Subcutaneous adipose tissue (tissue), 4 donors: ENCODE results near the gene FRYL. TPM values are rescaled to one million over a fixed set of nuclear protein-coding genes. Genes with fewer than 3 reads are reported as not detected.

Experiments
- total RNA-seq, 4 donors: library from RNA; depleted of rRNA; stranded (reverse); fragments of >200 nt; gene quantifications; one replicate each; pipeline ENCODE4 v1.1.0, GENCODE V29; 2016
- TF ChIP-seq, protein P1 (sequence below): fragments of 450-650 bp; IDR thresholded peaks from one replicate; pipeline ENCODE4 v1.5.1; 2016; ENCODE audit warnings: low read depth, mild to moderate bottlenecking, control low read depth, antibody characterized with exemption, moderate library complexity

The FRYL gene
- total RNA-seq, 4 donors from 2014 or later, result 69.1 to 140 (median 90.0) TPM

- TF ChIP-seq, protein P1, sequence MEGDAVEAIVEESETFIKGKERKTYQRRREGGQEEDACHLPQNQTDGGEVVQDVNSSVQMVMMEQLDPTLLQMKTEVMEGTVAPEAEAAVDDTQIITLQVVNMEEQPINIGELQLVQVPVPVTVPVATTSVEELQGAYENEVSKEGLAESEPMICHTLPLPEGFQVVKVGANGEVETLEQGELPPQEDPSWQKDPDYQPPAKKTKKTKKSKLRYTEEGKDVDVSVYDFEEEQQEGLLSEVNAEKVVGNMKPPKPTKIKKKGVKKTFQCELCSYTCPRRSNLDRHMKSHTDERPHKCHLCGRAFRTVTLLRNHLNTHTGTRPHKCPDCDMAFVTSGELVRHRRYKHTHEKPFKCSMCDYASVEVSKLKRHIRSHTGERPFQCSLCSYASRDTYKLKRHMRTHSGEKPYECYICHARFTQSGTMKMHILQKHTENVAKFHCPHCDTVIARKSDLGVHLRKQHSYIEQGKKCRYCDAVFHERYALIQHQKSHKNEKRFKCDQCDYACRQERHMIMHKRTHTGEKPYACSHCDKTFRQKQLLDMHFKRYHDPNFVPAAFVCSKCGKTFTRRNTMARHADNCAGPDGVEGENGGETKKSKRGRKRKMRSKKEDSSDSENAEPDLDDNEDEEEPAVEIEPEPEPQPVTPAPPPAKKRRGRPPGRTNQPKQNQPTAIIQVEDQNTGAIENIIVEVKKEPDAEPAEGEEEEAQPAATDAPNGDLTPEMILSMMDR, result no peak
Measured at GRCh38 chr4:48578132-48578968, 201.7 kb downstream of the FRYL start.

DNA sequence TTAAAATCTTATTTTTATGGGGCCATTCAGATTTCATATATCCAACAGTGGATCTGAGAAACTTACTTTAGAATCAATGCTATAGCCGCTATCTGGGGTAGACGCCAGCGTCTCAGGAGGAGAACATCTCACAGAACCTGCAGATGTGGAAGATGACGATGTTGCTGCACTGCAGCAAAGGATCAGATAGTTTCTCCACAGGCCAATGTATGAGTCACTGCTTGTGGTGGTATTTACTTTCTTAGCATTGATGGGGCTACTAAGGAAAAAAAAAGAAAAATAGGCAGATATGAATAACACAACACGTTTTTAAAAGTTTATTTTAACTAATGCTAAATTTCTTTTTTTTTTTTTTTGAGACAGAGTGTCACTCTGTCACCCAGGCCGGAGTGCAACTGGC, 204.1 kb downstream of the FRYL start:
- TF ChIP-seq, protein P1, result no peak

GRCh38 chr4:48571471-48571870, 208.6 kb downstream of the FRYL start:
- TF ChIP-seq, protein P1, result no peak

DNA sequence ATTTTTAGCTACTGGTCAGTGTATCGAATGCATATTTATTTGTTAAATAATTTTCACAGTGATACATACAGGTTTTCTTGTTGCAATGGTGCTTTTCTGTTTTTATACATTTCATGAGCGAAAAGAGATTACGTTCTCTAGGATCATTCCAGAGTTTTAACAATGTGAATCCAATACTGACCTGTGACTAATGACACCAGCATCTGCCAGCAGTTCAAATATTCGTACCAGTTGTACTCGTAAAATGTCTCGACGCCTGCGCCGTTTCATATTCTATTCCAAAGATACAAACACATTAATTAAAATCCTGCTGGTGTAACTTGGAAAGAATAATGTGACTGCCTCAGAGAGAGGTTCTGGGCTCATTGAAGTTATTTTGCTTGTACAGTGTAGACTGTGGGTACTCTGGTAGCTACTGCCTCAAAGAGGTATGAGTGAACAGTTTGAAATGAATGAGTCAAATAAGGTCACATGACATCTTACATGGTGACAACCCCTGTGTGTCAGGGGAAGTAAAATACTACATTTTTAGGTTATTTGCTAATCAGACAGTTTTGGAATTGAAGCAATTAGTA, 209.3 kb downstream of the FRYL start:
- TF ChIP-seq, protein P1, result no peak

GRCh38 chr4:48566034-48566384, 214.1 kb downstream of the FRYL start:
- TF ChIP-seq, protein P1, result no peak

DNA sequence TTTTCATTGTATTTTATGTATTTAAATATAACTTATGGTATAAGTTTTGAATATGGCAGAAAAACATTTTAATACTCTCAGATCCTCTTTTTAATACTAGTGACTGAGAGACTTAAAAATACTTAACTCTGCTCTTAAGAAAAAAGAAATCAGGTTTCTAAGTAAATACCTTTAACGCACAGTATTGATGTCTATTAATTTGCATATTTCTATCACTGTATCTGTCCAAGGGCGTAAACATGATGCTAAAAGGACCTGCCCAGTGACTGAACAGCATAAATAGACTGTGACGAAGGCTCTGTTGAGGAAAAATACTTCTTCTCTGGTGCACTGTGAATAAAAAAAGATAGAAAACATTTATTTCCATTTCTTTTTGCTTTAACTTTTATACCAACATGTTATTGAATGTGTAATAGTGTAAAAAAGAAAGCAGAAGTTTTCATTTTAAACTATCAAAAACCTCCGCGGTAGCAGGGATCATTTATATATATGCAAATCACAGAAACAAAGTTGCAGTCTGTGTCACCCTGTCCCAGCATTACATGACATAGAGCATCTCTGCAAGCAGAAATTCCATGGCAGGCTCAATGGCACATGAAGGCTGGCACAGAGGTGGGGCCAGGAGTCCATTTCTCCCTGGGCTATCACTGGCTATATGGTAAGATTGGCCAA, 214.6 kb downstream of the FRYL start:
- TF ChIP-seq, protein P1, result no peak

- TF ChIP-seq, protein P1, result no peak
Measured at GRCh38 chr4:48564151-48564550, 215.9 kb downstream of the FRYL start.
